Tibial nerve (tissue), 4 donors: ENCODE measurements around the gene LOX. TPM values are rescaled to one million over a fixed set of nuclear protein-coding genes. Genes with fewer than 3 reads are reported as not detected.
A peak's percentile ranks its signal among the peaks of the same experiment; 100 is the strongest.

ENCODE experiments used
- DNase-seq, 2 donors: peaks; one replicate each; pipeline ENCODE4 v3.0.0-alpha.2; 2019; ENCODE audit warnings: low spot score in 2 of 2
- H3K27ac ChIP-seq, 4 donors: fragments of 200-600 bp; sonication (generic) in 3 of 4; one replicate each; pipeline ENCODE4 v1.5.1; 2017 to 2019; ENCODE audit warnings: mild to moderate bottlenecking in 1 of 4
- H3K27me3 ChIP-seq, 2 donors: fragments of 200-600 bp; sonication (generic) in 1 of 2; one replicate each; pipeline versions ENCODE4 v1.5.1 to v1.6.0; 2017 to 2019
- H3K36me3 ChIP-seq, 3 donors: fragments of 200-600 bp; sonication (generic); one replicate each; pipeline ENCODE4 v1.5.1; 2018 to 2019
- H3K4me1 ChIP-seq, 4 donors: fragments of 200-600 bp; sonication (generic) in 3 of 4; one replicate each; pipeline ENCODE4 v1.5.1; 2017 to 2019
- H3K4me3 ChIP-seq, 4 donors: fragments of 200-600 bp; sonication (generic) in 3 of 4; one replicate each; pipeline ENCODE4 v1.5.1; 2017 to 2019; ENCODE audit warnings: mild to moderate bottlenecking in 1 of 4, moderate library complexity in 1 of 4
- H3K9me3 ChIP-seq, 4 donors: fragments of 200-600 bp; sonication (generic) in 3 of 4; one replicate each; pipeline ENCODE4 v1.5.1; 2017 to 2019
- EP300 ChIP-seq, 2 donors: sonication (generic); formaldehyde crosslinking; IDR thresholded peaks; one replicate each; pipeline ENCODE4 v1.6.1; 2017; ENCODE audit warnings: antibody characterized with exemption in 2 of 2, mild to moderate bottlenecking in 1 of 2
- POLR2A ChIP-seq, 2 donors: fragments of 450-650 bp; IDR thresholded peaks; one replicate each; pipeline ENCODE4 v1.6.1; 2017; ENCODE audit warnings: antibody characterized with exemption in 2 of 2, mild to moderate bottlenecking in 2 of 2, moderate library complexity in 2 of 2
- WGBS, 2 donors: methylation state at CpG; one replicate each; pipeline ENCODE4 v1.1.5; 2018; 5-methylcytosine and 5-hydroxymethylcytosine counted together
- total RNA-seq, 4 donors: library from RNA; depleted of rRNA; stranded (reverse); fragments of >200 nt; gene quantifications; one replicate each; pipeline ENCODE4 v1.1.0, GENCODE V29; 2016
- TF ChIP-seq, protein P1 (sequence below), 5 experiments: fragments of 200-600 bp in 3 of 5; fragments of 450-650 bp in 2 of 5; sonication (generic) in 3 of 5; IDR thresholded peaks; one replicate each; pipeline ENCODE4 v1.5.1; 2016 to 2019; ENCODE audit warnings: antibody characterized with exemption in 5 of 5, mild to moderate bottlenecking in 3 of 5, moderate library complexity in 2 of 5

LOX gene
- total RNA-seq, 4 donors from 2014 or later, result 7.1 to 44.3 (median 19.3) TPM

DNA sequence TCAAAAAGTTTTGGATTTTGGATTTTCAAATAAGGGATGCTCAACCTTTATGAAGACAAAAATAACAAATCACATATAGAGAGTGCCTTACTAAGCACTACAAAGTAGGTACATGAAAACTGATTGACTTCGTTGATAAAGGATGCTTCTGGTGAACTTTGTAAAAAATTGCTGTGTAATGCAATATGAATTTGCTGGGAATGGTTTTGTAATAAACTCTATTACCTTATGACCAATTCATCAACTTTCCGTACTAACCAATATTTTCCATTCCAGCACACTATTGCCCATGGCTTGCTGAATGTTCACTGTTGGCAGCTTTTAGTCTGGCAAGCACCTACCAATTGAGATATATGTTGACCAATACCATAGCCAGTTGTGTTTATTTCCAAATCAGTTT, 27.9 kb upstream of the LOX start:
- H3K27ac ChIP-seq, result no peak overlapping the region
- H3K9me3 ChIP-seq, result no peaks in the 10 kb centered on the region
- WGBS, 2 donors, result 85 to 88% methylated on average over 2 of the region's 2 CpGs
- TF ChIP-seq EP300 (IDR thresholded peaks at IDR 0.05) (no peak), POLR2A (IDR thresholded peaks at IDR 0.05) (no peak)
- TF ChIP-seq, protein P1, sequence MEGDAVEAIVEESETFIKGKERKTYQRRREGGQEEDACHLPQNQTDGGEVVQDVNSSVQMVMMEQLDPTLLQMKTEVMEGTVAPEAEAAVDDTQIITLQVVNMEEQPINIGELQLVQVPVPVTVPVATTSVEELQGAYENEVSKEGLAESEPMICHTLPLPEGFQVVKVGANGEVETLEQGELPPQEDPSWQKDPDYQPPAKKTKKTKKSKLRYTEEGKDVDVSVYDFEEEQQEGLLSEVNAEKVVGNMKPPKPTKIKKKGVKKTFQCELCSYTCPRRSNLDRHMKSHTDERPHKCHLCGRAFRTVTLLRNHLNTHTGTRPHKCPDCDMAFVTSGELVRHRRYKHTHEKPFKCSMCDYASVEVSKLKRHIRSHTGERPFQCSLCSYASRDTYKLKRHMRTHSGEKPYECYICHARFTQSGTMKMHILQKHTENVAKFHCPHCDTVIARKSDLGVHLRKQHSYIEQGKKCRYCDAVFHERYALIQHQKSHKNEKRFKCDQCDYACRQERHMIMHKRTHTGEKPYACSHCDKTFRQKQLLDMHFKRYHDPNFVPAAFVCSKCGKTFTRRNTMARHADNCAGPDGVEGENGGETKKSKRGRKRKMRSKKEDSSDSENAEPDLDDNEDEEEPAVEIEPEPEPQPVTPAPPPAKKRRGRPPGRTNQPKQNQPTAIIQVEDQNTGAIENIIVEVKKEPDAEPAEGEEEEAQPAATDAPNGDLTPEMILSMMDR (IDR thresholded peaks at IDR 0.05), result no peak
- no peak for DNase-seq
- H3K36me3 ChIP-seq, result no peaks in the 10 kb centered on the region
- H3K4me3 ChIP-seq, result no peak overlapping the region
- no peaks in the 10 kb centered on the region for H3K4me1 ChIP-seq
- no peaks in the 10 kb centered on the region for H3K27me3 ChIP-seq

DNA sequence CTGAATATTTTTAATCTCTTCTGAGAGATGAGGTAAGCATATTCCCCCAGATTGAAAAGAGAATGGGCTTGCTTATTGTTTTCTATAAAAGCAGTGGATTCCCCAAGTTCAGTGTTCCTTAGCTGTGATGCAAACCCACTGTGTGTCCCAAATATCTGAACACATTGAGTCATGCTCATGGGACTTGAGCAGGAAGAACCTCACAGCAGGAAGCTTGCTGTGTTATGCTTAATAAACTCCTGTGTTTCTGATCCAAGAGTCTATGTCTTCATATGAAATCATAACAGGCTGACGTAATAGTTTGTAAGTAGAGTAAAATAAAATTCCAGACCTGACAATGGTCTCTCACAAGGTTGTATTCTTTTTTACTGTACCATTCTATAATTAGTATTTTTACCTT, 24.8 kb upstream of the LOX start:
- no peak overlapping the region for H3K4me3 ChIP-seq
- no peak overlapping the region for H3K27ac ChIP-seq
- no peak for TF ChIP-seq POLR2A (IDR thresholded peaks at IDR 0.05)
- no peak for TF ChIP-seq EP300 (IDR thresholded peaks at IDR 0.05)
- TF ChIP-seq, protein P1 (IDR thresholded peaks at IDR 0.05), result no peak
- no peak for DNase-seq
- no peaks in the 10 kb centered on the region for H3K9me3 ChIP-seq
- no peaks in the 10 kb centered on the region for H3K27me3 ChIP-seq
- WGBS, 2 donors, result 64 to 74% methylated on average over 1 of the region's 1 CpG
- H3K36me3 ChIP-seq, result no peaks in the 10 kb centered on the region
- H3K4me1 ChIP-seq, result no peaks in the 10 kb centered on the region

DNA sequence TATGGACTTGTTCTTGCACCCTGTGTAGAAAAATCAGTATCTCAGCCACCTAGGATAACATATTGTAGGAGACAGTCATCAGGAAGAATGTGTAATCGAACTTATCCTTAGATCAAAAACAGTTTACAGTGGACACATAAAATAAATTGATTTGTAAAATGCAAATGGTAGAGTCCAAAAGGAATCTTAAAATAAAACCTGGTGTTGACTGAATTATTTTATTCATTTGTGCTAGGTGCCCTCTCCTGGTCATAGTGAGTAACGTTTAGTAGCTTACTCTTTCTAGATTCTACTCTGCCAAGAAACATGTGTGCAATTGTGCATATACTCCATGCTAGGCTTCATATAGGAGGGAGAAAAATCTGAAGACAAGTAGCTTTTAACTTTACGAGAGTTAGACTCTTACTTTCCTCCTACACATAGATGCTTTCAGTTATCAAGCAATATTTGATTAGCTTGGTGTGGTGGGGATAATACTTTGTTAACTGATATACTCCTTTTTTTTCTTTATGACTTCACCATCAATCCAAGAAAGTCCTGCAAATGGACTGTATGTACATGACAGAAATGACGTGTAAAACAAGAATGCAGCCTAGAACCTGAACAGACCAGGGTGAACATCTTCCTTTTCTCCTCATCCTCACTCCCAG, 23.7 kb upstream of the LOX start:
- H3K27me3 ChIP-seq, result no peaks in the 10 kb centered on the region
- H3K4me3 ChIP-seq, result no peak overlapping the region
- H3K9me3 ChIP-seq, result no peaks in the 10 kb centered on the region
- peak in 1 of 2 donors; percentile 26 for DNase-seq
- H3K27ac ChIP-seq, result no peak overlapping the region
- TF ChIP-seq EP300 (IDR thresholded peaks at IDR 0.05), result no peak
- TF ChIP-seq, protein P1 (IDR thresholded peaks at IDR 0.05), result peak; percentile 27 to 72 (median 49)
- WGBS, 2 donors, result 39 to 40% methylated on average over 4 of the region's 4 CpGs
- H3K36me3 ChIP-seq, result no peaks in the 10 kb centered on the region
- no peaks in the 10 kb centered on the region for H3K4me1 ChIP-seq

DNA sequence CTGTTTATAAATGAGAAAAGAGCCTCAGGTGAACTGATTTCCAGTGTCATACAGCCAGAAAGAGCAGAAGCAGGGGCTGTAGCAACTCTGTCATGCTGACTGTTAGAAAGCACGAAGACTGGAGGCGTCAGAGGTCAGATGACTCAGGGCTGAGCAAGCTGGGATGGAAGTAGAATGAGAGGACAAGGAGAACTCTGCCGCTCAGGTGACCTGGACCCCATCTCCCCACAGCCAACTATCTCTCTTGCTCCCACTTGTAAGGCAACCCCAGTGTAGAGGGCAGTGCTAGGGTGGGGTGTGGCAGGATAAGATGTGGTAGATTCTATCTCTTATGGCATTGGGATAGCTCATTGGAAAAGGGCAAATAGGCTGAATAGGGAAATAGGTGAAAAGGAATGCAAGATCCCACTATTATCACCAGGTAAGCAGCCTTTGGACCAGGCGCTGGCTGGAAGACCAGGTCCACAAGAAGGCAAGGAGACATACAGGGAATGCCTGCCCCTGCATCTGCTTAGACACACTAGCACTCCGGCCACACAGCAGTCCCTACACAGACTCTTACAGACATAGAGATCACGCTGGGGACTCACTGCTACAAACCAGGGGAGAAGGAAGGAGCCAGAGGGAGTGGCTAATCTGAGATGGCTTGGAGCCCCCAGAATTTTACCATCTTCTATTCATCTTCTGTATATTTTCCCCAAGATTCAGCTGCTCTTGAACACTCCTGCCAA, 21.2 kb upstream of the LOX start:
- DNase-seq, result no peak
- H3K27me3 ChIP-seq, result no peaks in the 10 kb centered on the region
- WGBS, 2 donors, result 85 to 93% methylated on average over 6 of the region's 6 CpGs
- TF ChIP-seq EP300 (IDR thresholded peaks at IDR 0.05) (no peak), POLR2A (IDR thresholded peaks at IDR 0.05) (no peak)
- TF ChIP-seq, protein P1 (IDR thresholded peaks at IDR 0.05), result no peak
- no peak overlapping the region for H3K27ac ChIP-seq
- H3K9me3 ChIP-seq, result no peaks in the 10 kb centered on the region
- H3K4me1 ChIP-seq, result no peaks in the 10 kb centered on the region
- H3K36me3 ChIP-seq, result no peaks in the 10 kb centered on the region
- no peak overlapping the region for H3K4me3 ChIP-seq

DNA sequence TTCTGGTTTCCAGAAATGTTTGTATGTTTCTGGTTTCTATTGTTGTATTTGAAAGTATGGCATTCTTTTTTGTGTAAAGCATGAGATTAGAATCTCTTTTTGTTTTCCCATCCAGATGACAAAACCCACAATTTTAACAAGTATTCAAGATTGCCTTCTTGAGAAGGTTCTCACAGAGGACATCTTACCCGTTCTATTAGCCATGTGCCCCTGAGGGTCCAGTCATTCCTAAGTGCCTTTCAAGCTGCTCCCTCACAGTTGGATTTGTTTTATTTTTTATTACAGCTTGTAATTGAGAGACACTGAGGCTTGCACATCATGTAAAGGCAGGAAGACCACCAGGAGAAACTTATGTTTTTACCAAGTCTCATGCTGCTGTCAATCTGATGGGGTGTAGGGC, 19.3 kb upstream of the LOX start:
- WGBS, 2 donors, result 79 to 83% methylated on average over 1 of the region's 1 CpG
- TF ChIP-seq POLR2A (IDR thresholded peaks at IDR 0.05) (no peak), EP300 (IDR thresholded peaks at IDR 0.05) (no peak)
- TF ChIP-seq, protein P1 (IDR thresholded peaks at IDR 0.05), result no peak
- no peak for DNase-seq
- peaks cover 0 to 13% (median 0%) of the 10 kb centered on the region in 4 donors for H3K4me1 ChIP-seq
- H3K4me3 ChIP-seq, result no peak overlapping the region
- H3K9me3 ChIP-seq, result no peaks in the 10 kb centered on the region
- no peaks in the 10 kb centered on the region for H3K36me3 ChIP-seq
- H3K27me3 ChIP-seq, result no peaks in the 10 kb centered on the region
- H3K27ac ChIP-seq, result no peak overlapping the region
